Measurements from ENCODE around the gene RBBP8NL. TPM values are rescaled to one million over a fixed set of nuclear protein-coding genes. Genes with fewer than 3 reads are reported as not detected.

RBBP8NL gene
- total and polyA plus RNA-seq, 11 donors: not detected

- Histone ChIP-seq H3K27me3 (peaks cover 0 to 24% (median 7%) of the 10 kb centered on the region in 9 donors), H3K36me3 (no peaks in the 10 kb centered on the region), H3K4me3 (no peak overlapping the region), H3K9me3 (no peaks in the 10 kb centered on the region), H3K27ac (no peak overlapping the region), H3K4me1 (peaks cover 0 to 2% (median 0%) of the 10 kb centered on the region in 12 donors)
- intact Hi-C loops (cut with DNase I): loop anchor here in 1 of 10 donors (10.0 kb wide), 1 partner anchor 190 kb away; no protein-coding TSS in a partner anchor
- no peak for TF ChIP-seq POLR2A (IDR thresholded peaks at IDR 0.05)
- no peak for TF ChIP-seq CTCF (IDR thresholded peaks at IDR 0.05)
- WGBS, 4 donors: 50 to 59% (median 52%) methylated on average over 13 to 23 of the region's 23 CpGs
- ATAC-seq (peak in 1 of 4 donors; percentile 50), DNase-seq (no peak)
Observed at GRCh38 chr20:62424249-62425107, 2.9 kb downstream of the RBBP8NL start.

GRCh38 chr20:62423326-62423706 lies 4.0 kb downstream of the RBBP8NL start:
- TF ChIP-seq CTCF (IDR thresholded peaks at IDR 0.05) (no peak), POLR2A (IDR thresholded peaks at IDR 0.05) (no peak)

GRCh38 chr20:62422636-62423325 lies 4.6 kb downstream of the RBBP8NL start:
- intact Hi-C loops (cut with DNase I): loop anchor here in 1 of 10 donors (10.0 kb wide), 1 partner anchor 192 kb away; no protein-coding TSS in a partner anchor

More at GRCh38 chr20:62423326-62423706, 4.0 kb downstream of the RBBP8NL start:
- Histone ChIP-seq H3K27ac (no peak overlapping the region), H3K27me3 (peaks cover 0 to 24% (median 7%) of the 10 kb centered on the region in 9 donors), H3K4me1 (peaks cover 0 to 2% (median 0%) of the 10 kb centered on the region in 12 donors), H3K36me3 (no peaks in the 10 kb centered on the region), H3K9me3 (no peaks in the 10 kb centered on the region), H3K4me3 (no peak overlapping the region)
- DNase-seq (no peak), ATAC-seq (no peak)
- intact Hi-C loops (cut with DNase I): loop anchor here in 1 of 10 donors (10.0 kb wide), 1 partner anchor 191 kb away; no protein-coding TSS in a partner anchor
- 46 to 60% (median 52%) methylated on average over 4 to 10 of the region's 10 CpGs for WGBS, 4 donors

More at GRCh38 chr20:62422636-62423325, 4.6 kb downstream of the RBBP8NL start:
- no peaks in the 10 kb centered on the region for H3K36me3 ChIP-seq
- no peak overlapping the region for H3K27ac ChIP-seq
- peaks cover 0 to 24% (median 7%) of the 10 kb centered on the region in 9 donors for H3K27me3 ChIP-seq
- no peak for ATAC-seq
- TF ChIP-seq CTCF (IDR thresholded peaks at IDR 0.05) (no peak), POLR2A (IDR thresholded peaks at IDR 0.05) (no peak)
- WGBS, 4 donors: 81 to 88% (median 83%) methylated on average over 19 to 20 of the region's 20 CpGs
- no peaks in the 10 kb centered on the region for H3K9me3 ChIP-seq
- peaks cover 0 to 2% (median 0%) of the 10 kb centered on the region in 12 donors for H3K4me1 ChIP-seq
- no peak for DNase-seq
- no peak overlapping the region for H3K4me3 ChIP-seq
